ENCODE measurements around the gene KRT73.

The KRT73 gene

GRCh38 chr12:52558781-52559445, 59.4 kb downstream of the KRT73 start:
- DNase-seq (ENCODE audit: low read depth), result no peak
- TF ChIP-seq CTCF (IDR thresholded peaks at IDR 0.05; ENCODE audit: insufficient read depth, low read depth, low read length, missing control alignments), result no peak
- H3K4me3 ChIP-seq (ENCODE audit: low read depth, low read length), result no peak overlapping the region

All from GM12865 (cell line).